Nephron (organoid): ENCODE results near the gene A1BG.
A peak's percentile ranks its signal among the peaks of the same experiment; 100 is the strongest.

Experiments used
- H3K27ac Mint-ChIP-seq, 3 experiments: 2 replicates each; pipeline ENCODE4 v1.8.0; 2020; ENCODE audit warnings: mixed read lengths in 3 of 3, mild to moderate bottlenecking in 2 of 3, moderate library complexity in 1 of 3
- H3K27me3 Mint-ChIP-seq: 2 replicates; pipeline ENCODE4 v1.8.0; 2021; ENCODE audit warnings: low read depth, mild to moderate bottlenecking, moderate library complexity, mixed read lengths
- H3K36me3 Mint-ChIP-seq: 2 replicates; pipeline ENCODE4 v1.8.0; 2020; ENCODE audit warnings: low read depth, mixed read lengths
- H3K4me1 Mint-ChIP-seq: 2 replicates; pipeline ENCODE4 v1.8.0; 2020; ENCODE audit warnings: mixed read lengths
- H3K4me3 Mint-ChIP-seq, 3 experiments: 2 replicates each; pipeline ENCODE4 v1.8.0; 2020; ENCODE audit warnings: mild to moderate bottlenecking in 3 of 3, mixed read lengths in 3 of 3, moderate library complexity in 2 of 3
- H3K9me3 Mint-ChIP-seq: 2 replicates; pipeline ENCODE4 v1.8.0; 2020; ENCODE audit warnings: mixed read lengths
- TF ChIP-seq, protein P1 (sequence below), 3 experiments: fragments of 200-600 bp; sonication (generic); IDR thresholded peaks; one replicate each; pipeline ENCODE4 v1.5.0; 2021; ENCODE audit warnings: antibody characterized with exemption in 3 of 3; ENCODE audit not compliant: unreplicated experiment in 3 of 3

The A1BG gene

DNA sequence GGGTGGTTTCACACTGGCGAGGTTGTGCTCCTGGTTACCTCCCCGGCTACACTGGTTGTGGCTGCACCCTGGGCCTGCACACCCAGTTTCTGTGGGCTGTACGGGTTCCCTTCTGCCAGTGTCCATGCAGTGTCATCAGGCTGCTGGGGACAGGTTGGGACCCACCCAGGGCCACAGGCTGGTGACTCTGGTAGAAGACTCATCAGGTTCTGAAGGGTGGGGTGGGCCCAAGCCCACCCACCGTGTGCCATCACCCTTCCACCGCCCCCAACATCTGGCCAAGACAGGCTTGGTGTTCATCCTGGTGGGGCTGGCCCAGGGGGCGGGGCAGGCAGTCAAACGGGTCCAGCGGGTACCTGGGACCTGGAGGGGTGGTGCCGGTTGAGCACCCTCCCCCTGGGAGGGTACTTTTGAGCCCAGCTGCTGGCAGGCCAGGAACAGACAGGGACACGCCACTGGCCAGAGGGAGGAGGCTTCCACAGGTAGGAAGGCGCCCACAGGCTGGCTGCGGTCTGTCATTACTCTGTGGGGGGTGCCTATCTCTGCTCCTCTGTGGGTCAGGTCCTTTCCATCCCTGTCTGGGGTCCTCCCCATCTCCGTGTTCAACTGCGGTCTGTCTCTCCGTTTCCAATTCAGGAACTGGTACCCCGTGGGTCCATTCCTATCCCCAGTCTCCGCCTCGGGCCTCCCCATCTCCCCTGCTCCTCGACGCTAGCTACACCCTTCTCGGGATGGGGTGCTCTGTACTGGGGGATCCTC, 42.1 kb upstream of the A1BG start, which contains the start of gene RNF225:
TSS of gene RNF225 (plus strand) at position 437 of the 759 bp plus-strand sequence. CDS start 434 bp downstream, outside the sequence.
- TF ChIP-seq, protein P1, sequence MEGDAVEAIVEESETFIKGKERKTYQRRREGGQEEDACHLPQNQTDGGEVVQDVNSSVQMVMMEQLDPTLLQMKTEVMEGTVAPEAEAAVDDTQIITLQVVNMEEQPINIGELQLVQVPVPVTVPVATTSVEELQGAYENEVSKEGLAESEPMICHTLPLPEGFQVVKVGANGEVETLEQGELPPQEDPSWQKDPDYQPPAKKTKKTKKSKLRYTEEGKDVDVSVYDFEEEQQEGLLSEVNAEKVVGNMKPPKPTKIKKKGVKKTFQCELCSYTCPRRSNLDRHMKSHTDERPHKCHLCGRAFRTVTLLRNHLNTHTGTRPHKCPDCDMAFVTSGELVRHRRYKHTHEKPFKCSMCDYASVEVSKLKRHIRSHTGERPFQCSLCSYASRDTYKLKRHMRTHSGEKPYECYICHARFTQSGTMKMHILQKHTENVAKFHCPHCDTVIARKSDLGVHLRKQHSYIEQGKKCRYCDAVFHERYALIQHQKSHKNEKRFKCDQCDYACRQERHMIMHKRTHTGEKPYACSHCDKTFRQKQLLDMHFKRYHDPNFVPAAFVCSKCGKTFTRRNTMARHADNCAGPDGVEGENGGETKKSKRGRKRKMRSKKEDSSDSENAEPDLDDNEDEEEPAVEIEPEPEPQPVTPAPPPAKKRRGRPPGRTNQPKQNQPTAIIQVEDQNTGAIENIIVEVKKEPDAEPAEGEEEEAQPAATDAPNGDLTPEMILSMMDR (IDR thresholded peaks at IDR 0.05; ENCODE audit: unreplicated experiment in 3 of 3): no peak
- Mint-ChIP-seq H3K27ac (no peak within 1 kb of the TSS), H3K4me1 (peaks cover 11% of the 10 kb centered on the region), H3K4me3 (no peak within 1 kb of the TSS), H3K36me3 (peaks cover 35% of the 10 kb centered on the region), H3K27me3 (no peaks in the 10 kb centered on the region), H3K9me3 (no peaks in the 10 kb centered on the region)

DNA sequence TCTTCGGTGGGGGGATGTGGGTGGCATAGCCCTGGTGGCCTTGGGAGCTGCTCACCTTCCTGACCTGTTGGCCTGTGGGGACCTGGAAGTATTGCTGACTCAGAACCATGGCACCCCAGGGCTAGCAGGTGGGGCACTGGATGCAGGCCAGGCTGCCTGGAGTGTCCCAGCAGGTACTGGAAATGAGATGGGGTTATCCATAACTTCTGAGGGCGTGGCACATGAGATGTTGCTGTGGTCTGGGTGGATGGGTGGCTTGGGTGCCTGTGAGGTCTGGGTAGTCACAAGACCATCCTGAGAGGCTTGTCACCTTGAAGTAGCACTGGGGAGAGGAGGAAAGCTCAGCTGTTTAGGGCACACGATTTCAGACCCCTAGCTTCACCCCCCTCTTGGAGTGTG, 41.5 kb upstream of the A1BG start:
- Mint-ChIP-seq H3K9me3 (no peaks in the 10 kb centered on the region), H3K4me3 (no peak overlapping the region), H3K27me3 (no peaks in the 10 kb centered on the region), H3K4me1 (peaks cover 9% of the 10 kb centered on the region), H3K36me3 (peaks cover 35% of the 10 kb centered on the region), H3K27ac (no peak overlapping the region)
- TF ChIP-seq, protein P1 (IDR thresholded peaks at IDR 0.05; ENCODE audit: unreplicated experiment in 3 of 3): no peak

DNA sequence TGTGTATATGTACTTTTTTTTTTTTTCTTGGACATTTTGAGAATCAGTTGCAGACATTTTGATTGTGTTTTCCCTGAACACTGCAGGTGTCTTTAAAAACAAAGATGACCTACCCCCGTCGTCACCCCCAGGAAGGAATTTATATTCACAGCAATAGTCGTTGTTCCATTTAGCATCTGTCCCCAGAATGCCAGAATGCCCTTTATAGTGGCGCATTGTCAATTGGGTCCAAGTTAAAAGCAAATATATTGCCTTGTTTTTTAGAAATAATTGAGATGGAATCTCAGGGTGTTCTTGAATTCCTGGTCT, 40.4 kb upstream of the A1BG start:
- Mint-ChIP-seq H3K4me1 (peaks cover 12% of the 10 kb centered on the region), H3K4me3 (peak overlapping the region in 1 of 3 experiments; percentile 18), H3K27ac (no peak overlapping the region), H3K9me3 (no peaks in the 10 kb centered on the region), H3K27me3 (no peaks in the 10 kb centered on the region), H3K36me3 (peaks cover 43% of the 10 kb centered on the region)
- TF ChIP-seq, protein P1 (IDR thresholded peaks at IDR 0.05; ENCODE audit: unreplicated experiment in 3 of 3): no peak

DNA sequence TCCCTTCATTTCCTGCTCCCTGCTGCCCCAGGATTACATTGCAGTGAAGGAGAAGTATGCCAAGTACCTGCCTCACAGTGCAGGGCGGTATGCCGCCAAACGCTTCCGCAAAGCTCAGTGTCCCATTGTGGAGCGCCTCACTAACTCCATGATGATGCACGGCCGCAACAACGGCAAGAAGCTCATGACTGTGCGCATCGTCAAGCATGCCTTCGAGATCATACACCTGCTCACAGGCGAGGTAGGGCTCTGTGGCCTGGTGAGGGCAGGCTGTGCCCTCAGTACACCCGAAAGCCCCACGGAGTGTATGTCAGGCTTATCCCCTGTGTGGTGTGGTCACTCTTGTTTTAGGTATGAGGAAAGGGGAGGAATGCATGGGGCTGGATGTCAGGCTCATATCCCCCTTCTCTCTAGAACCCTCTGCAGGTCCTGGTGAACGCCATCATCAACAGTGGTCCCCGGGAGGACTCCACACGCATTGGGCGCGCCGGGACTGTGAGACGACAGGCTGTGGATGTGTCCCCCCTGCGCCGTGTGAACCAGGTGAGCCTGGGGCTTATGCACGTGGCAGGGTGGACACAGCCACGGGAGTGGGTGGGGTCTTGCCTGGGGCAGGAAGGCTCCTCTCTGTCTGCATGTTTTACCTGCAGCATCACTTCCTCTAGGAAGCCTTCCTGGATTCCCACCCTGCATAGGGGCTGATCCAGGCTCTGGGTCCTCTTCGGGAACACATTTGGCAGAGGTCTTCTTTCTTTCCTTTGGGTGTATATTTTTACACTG, 39.8 kb upstream of the A1BG start:
- peak overlapping the region in 1 of 3 experiments; percentile 17 for H3K27ac Mint-ChIP-seq
- TF ChIP-seq, protein P1 (IDR thresholded peaks at IDR 0.05; ENCODE audit: unreplicated experiment in 3 of 3): no peak
- H3K9me3 Mint-ChIP-seq: no peaks in the 10 kb centered on the region
- peak overlapping the region in 1 of 3 experiments; percentile 18 for H3K4me3 Mint-ChIP-seq
- no peaks in the 10 kb centered on the region for H3K27me3 Mint-ChIP-seq
- H3K36me3 Mint-ChIP-seq: peaks cover 46% of the 10 kb centered on the region
- H3K4me1 Mint-ChIP-seq: peaks cover 14% of the 10 kb centered on the region

DNA sequence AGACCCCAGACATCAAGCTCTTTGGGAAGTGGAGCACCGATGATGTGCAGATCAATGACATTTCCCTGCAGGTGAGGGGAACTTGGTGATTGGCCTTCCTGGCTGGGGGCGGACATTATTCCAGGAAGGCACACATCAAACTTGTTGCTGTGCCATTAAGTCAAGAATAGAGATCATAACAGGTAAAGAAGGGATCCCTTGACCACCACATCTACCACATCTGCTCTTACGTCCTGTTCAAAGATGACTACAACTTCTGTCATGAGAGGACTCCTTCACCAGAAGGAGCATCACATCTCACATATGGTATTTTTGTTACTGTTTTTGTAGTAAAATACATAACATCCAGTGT, 34.9 kb upstream of the A1BG start:
- Mint-ChIP-seq H3K4me1 (peaks cover 25% of the 10 kb centered on the region), H3K4me3 (peak overlapping the region; percentile 97 to 99 (median 98)), H3K36me3 (peaks cover 32% of the 10 kb centered on the region), H3K27me3 (no peaks in the 10 kb centered on the region), H3K9me3 (no peaks in the 10 kb centered on the region), H3K27ac (peak overlapping the region; percentile 100)
- TF ChIP-seq, protein P1 (IDR thresholded peaks at IDR 0.05; ENCODE audit: unreplicated experiment in 3 of 3): no peak
